Mesendoderm (in vitro differentiated cells): ENCODE results near the gene ZFP69.

Experiments
- DNase-seq: peaks from one replicate; pipeline ENCODE4 v3.0.0; 2013
- H2AK5ac ChIP-seq: 2 replicates; pipeline ENCODE4 v1.6.1; 2013; ENCODE audit warnings: low read length, inconsistent platforms
- H2BK120ac ChIP-seq: 2 replicates; pipeline ENCODE4 v1.6.1; 2013; ENCODE audit warnings: low read depth, mild to moderate bottlenecking, low read length, moderate library complexity, mixed read lengths
- H2BK15ac ChIP-seq: replicated peaks from 2 replicates; pipeline ENCODE4 v1.6.1; 2013; ENCODE audit warnings: low read depth, mild to moderate bottlenecking, moderate library complexity
- H2BK5ac ChIP-seq: 2 replicates; pipeline ENCODE4 v1.6.1; 2013; ENCODE audit warnings: low read length, inconsistent platforms
- H3K18ac ChIP-seq: 2 replicates; pipeline ENCODE4 v1.6.1; 2013; ENCODE audit warnings: mild to moderate bottlenecking, low read length, mixed read lengths
- H3K23ac ChIP-seq: one replicate; pipeline ENCODE4 v1.6.1; 2013; ENCODE audit warnings: low read length
- H3K27ac ChIP-seq: 2 replicates; pipeline ENCODE4 v1.5.1; 2013; ENCODE audit warnings: low read depth, mild to moderate bottlenecking, inconsistent platforms, low read length, moderate library complexity
- H3K27me3 ChIP-seq: 2 replicates; pipeline ENCODE4 v1.6.1; 2013; ENCODE audit warnings: low read length, control low read depth, mild to moderate bottlenecking, inconsistent platforms; ENCODE audit not compliant: insufficient read depth, poor library complexity
- H3K36me3 ChIP-seq: 2 replicates; pipeline ENCODE4 v1.6.1; 2013; ENCODE audit warnings: low read length, inconsistent platforms; ENCODE audit not compliant: control insufficient read depth, insufficient read depth
- H3K4ac ChIP-seq: one replicate; pipeline ENCODE4 v1.6.1; 2013; ENCODE audit warnings: low read depth, mild to moderate bottlenecking, low read length, moderate library complexity
- H3K4me1 ChIP-seq: 2 replicates; pipeline ENCODE4 v1.6.1; 2013; ENCODE audit warnings: low read depth, low read length, inconsistent platforms; ENCODE audit not compliant: control insufficient read depth
- H3K4me2 ChIP-seq: 2 replicates; pipeline ENCODE4 v1.6.1; 2013; ENCODE audit warnings: low read length
- H3K4me3 ChIP-seq: 2 replicates; pipeline ENCODE4 v1.5.1; 2013; ENCODE audit warnings: mild to moderate bottlenecking, low read length
- H3K56ac ChIP-seq: one replicate; pipeline ENCODE4 v1.6.1; 2013; ENCODE audit warnings: low read length
- H3K79me1 ChIP-seq: 2 replicates; pipeline ENCODE4 v1.6.1; 2013; ENCODE audit warnings: low read length, inconsistent platforms
- H3K79me2 ChIP-seq: 2 replicates; pipeline ENCODE4 v1.6.1; 2013; ENCODE audit warnings: mild to moderate bottlenecking, low read length; ENCODE audit not compliant: control insufficient read depth, insufficient read depth
- H3K9ac ChIP-seq: 2 replicates; pipeline ENCODE4 v1.6.1; 2013; ENCODE audit warnings: low read length, inconsistent platforms
- H4K5ac ChIP-seq: one replicate; pipeline ENCODE4 v1.6.1; 2013; ENCODE audit warnings: low read length
- H4K8ac ChIP-seq: one replicate; pipeline ENCODE4 v1.6.1; 2013; ENCODE audit warnings: low read depth, mild to moderate bottlenecking, control low read depth, low read length, moderate library complexity
- WGBS: extraction: QIAGEN DNeasy Blood & Tissue Kit; methylation state at CpG from one replicate; pipeline ENCODE4 v1.1.7; 2013; ENCODE audit warnings: low lambda C conversion rate, missing lambda C conversion rate; ENCODE audit not compliant: insufficient coverage; ENCODE audit errors: extremely low coverage; 5-methylcytosine and 5-hydroxymethylcytosine counted together

The ZFP69 gene

DNA sequence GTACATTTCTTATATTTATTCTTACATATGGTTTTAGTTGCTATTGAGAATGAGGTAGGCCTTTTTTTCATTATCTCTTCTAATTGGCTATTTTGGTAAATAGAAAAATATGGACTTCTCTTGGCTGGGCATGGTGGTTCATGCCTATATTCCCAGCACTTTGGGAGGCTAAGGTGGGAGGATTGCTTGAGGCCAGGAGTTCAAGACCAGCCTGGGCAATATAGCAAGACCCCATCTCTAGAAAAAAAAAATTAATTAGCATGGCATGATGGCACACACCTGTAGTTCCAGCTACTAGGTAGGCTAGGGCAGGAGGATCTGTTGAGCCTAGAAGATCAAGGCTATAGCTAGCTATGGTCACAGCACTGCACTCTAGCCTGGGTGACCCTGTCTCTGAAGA lies 57.5 kb downstream of the ZFP69 start:
- no peaks in the 10 kb centered on the region for H3K36me3 ChIP-seq
- no peak overlapping the region for H3K56ac ChIP-seq
- no peak overlapping the region for H2AK5ac ChIP-seq
- no peak overlapping the region for H3K18ac ChIP-seq
- no peaks in the 10 kb centered on the region for H3K27me3 ChIP-seq
- H3K4ac ChIP-seq: no peak overlapping the region
- no peaks in the 10 kb centered on the region for H3K4me1 ChIP-seq
- H2BK15ac ChIP-seq: no peak overlapping the region
- no peak overlapping the region for H4K8ac ChIP-seq
- no peak overlapping the region for H3K4me3 ChIP-seq
- H3K79me2 ChIP-seq: no peaks in the 10 kb centered on the region
- H3K9ac ChIP-seq: no peak overlapping the region
- no peak overlapping the region for H2BK5ac ChIP-seq
- H3K79me1 ChIP-seq: no peaks in the 10 kb centered on the region
- no peak overlapping the region for H2BK120ac ChIP-seq
- DNase-seq: no peak
- no peak overlapping the region for H3K27ac ChIP-seq
- no peak overlapping the region for H3K23ac ChIP-seq
- H4K5ac ChIP-seq: no peak overlapping the region
- H3K4me2 ChIP-seq: no peak overlapping the region

DNA sequence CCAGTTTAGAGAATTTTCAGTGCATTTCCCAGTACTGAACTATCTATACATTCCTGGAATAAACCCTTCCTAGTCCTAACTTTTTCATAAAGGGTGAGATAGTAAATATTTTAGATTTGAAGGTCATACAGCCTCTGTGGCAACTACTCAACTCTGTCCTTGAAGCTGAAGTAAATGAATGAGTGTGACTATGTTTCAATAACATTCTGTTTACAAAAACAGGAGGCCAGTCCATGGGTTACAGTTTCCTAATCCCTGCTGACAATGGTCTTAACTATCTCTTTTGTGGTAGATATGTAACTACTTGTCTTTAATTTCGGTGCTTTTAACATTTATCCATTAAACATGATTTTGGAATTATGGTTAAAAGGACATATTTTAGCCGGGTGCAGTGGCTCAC lies 58.6 kb downstream of the ZFP69 start:
- H3K4me1 ChIP-seq: no peaks in the 10 kb centered on the region
- H3K4me2 ChIP-seq: no peak overlapping the region
- H3K79me1 ChIP-seq: no peaks in the 10 kb centered on the region
- H3K27me3 ChIP-seq: no peaks in the 10 kb centered on the region
- no peak overlapping the region for H3K27ac ChIP-seq
- H3K4me3 ChIP-seq: no peak overlapping the region
- H3K79me2 ChIP-seq: no peaks in the 10 kb centered on the region
- H3K23ac ChIP-seq: no peak overlapping the region
- no peak for DNase-seq
- no peak overlapping the region for H4K8ac ChIP-seq
- no peak overlapping the region for H4K5ac ChIP-seq
- H3K4ac ChIP-seq: no peak overlapping the region
- no peak overlapping the region for H2BK15ac ChIP-seq
- WGBS: no CpG with 5 or more reads among the region's 2 CpGs
- H2BK120ac ChIP-seq: no peak overlapping the region
- no peak overlapping the region for H2BK5ac ChIP-seq
- no peak overlapping the region for H3K9ac ChIP-seq
- H3K56ac ChIP-seq: no peak overlapping the region
- no peaks in the 10 kb centered on the region for H3K36me3 ChIP-seq
- H3K18ac ChIP-seq: no peak overlapping the region
- H2AK5ac ChIP-seq: no peak overlapping the region

- no peaks in the 10 kb centered on the region for H3K36me3 ChIP-seq
- no peak overlapping the region for H4K8ac ChIP-seq
- H3K27ac ChIP-seq: no peak overlapping the region
- H3K79me2 ChIP-seq: no peaks in the 10 kb centered on the region
- no CpG with 5 or more reads among the region's 7 CpGs for WGBS
- no peak overlapping the region for H2BK120ac ChIP-seq
- H3K18ac ChIP-seq: no peak overlapping the region
- no peak overlapping the region for H4K5ac ChIP-seq
- no peak overlapping the region for H3K4me2 ChIP-seq
- no peaks in the 10 kb centered on the region for H3K4me1 ChIP-seq
- no peak overlapping the region for H3K4me3 ChIP-seq
- H3K4ac ChIP-seq: no peak overlapping the region
- DNase-seq: no peak
- no peak overlapping the region for H2BK5ac ChIP-seq
- no peak overlapping the region for H3K56ac ChIP-seq
- no peaks in the 10 kb centered on the region for H3K27me3 ChIP-seq
- no peak overlapping the region for H3K23ac ChIP-seq
- H2AK5ac ChIP-seq: no peak overlapping the region
- H3K79me1 ChIP-seq: no peaks in the 10 kb centered on the region
- H2BK15ac ChIP-seq: no peak overlapping the region
- H3K9ac ChIP-seq: no peak overlapping the region
These were observed 62.2 kb downstream of the ZFP69 start for GRCh38 chr1:40539338-40539737.
